Inflammatory macrophage treated with lipopolysaccharide for 4 hours (primary cell): ENCODE data around the gene AATF.

Experiments used
- DNase-seq: peaks from one replicate; pipeline ENCODE4 v3.0.0-alpha.2; 2020

Gene AATF

DNA sequence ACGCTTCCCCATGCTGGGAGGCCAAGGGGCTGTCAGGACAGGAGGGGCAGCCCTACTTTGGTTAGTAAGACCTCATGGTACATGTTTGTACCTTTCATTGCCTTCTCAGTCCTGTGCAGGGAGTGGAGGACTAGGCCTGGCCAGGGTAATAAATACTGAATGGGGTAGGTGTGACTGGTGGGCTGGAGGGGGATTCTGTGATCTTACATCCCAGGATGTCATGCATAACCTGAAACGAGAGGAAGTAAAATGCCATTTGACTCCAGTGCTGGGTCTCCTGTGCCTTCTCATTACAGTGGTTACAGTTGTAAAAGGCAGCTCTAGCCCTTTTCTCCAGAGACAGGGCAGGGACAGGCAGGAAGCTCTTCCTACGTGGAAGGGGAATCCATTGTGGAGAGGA is 138.2 kb downstream of the AATF start:
- no peak for DNase-seq

- no peak for DNase-seq
Observed at GRCh38 chr17:37087683-37088082, 138.9 kb downstream of the AATF start.

DNA sequence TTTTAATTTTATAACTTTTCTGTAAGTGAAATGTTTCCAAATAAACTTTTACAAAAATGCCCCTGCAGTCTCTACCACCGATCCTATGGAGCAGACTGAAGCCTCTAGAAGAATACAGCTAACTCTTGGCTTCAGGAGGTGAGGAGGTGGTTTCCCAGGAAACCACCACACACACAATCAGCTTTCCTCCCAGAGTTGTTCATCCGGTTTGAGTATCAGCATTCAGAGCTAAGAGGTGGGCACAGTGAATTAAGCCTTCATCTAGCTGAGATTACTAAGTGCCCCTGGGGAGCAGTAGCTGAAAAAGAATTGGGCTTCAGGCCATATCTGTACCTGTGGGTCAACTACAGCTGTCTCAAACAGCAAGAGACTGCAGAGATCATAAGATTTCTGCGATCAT is 139.7 kb downstream of the AATF start:
- no peak for DNase-seq

DNA sequence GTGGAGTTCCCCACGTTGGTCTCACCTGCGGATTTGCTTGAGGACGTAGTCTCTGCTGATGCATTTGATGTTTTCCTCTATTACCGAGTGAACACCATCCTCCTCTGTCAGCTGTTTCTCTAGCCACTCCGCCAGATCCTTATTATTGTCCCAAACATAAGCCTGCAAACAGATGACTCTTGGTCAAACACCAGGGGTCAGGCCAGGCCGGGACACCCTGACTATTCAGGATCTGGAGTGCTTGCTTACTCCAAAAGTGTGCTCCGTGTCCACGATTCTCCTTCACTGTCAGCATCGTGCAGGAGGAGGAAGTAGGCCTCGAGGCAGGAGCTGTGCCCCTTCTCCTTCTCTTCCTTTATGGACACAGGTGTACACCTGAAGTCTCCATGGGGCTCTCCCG is 140.2 kb downstream of the AATF start:
- no peak for DNase-seq

GRCh38 chr17:37089956-37090355 is 141.2 kb downstream of the AATF start:
- peak; percentile 60 for DNase-seq

DNA sequence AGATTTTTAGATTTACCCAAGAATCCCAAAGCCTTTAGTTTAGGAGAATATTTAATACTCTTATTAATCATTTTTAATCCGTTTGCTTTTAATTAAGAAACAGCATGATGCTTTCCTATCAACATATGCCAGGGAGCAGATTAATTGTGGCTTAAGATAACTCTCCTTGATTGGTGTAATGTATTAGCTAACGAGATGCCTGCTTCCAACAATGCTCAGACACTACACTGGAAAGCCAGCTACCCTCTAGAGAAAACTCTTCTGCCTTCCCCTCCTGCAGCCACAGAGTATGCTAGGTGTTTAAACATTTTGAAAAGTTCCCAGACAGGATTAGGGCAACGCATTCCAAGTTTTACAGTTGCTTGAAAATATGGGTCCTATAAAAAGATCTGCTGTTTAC is 142.2 kb downstream of the AATF start:
- no peak for DNase-seq

GRCh38 chr17:37092071-37092470 is 143.3 kb downstream of the AATF start:
- DNase-seq, result no peak

DNA sequence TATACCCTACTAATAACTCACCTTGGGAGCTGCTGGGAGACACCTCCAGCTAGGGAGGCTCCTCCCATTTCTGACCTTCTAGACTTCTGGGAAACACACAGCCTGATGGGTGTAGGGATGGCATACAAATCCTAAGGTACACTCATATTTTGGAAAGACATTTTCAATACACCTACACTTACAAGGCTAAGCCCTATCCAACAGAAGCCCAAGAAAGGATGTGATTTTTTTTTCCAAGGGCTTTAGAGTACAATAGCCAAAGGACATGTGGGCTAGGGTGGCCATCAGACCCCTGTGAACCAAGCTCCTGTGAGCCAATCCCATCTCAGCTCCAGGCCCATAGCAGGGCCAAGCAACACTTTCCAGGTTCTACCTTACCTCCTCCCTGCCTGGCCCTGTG is 143.9 kb downstream of the AATF start:
- no peak for DNase-seq

DNA sequence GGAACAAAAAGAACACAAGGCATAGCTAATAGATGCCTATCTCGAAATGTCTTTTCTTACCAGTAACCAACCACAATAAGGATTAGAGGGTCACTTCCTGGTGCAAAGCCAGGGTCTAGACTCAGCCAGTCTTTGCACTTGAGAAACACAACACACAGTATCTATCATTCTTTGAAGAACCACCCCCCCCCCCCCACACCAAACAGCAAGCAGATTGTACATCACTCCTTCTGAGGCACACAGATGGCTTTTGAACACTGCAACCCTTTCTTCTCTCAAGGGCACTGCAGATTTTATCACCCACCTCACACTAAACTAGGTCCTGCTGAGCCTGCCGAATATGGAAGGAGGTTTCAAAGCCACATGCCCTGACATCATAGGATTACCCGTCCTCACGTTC is 145.6 kb downstream of the AATF start:
- DNase-seq, result no peak

DNA sequence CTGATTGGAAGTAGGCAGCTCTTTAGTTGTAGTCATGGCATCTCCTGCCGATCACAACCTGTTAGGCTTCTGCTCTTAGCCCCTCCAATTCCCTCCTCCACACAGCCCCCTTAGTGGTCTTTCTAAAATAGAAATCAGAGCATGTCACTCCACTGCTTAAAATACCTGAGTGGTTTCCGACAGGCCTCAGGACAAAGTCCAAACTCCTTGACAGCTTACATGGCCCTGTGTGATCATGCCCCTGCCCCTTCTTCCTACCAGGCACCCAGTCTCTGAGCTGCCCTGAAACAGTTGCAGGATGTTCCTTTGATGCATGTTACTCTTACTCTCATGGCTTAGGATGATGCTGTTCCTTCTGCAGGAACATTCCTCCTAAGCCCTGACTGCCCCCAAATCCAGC is 147.3 kb downstream of the AATF start:
- no peak for DNase-seq

DNA sequence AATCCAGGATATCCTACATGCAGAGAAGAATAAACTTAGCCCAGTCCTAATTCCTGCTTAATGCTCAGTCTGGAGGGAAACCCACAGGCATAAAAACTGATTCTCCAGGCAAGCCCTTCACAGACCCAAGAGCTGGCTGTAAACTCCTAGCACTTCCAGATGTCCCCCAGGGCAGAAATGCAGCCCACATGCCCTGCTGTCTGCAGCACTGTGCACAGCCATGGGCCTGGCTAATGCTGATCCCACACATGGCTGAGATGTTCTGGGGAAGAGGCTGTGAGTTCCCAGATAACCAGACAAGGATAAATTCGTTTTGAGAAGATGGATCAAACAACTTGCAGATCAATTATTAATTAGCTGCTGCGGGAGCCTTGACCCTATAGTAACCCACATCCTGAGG is 148.4 kb downstream of the AATF start:
- DNase-seq, result no peak

DNA sequence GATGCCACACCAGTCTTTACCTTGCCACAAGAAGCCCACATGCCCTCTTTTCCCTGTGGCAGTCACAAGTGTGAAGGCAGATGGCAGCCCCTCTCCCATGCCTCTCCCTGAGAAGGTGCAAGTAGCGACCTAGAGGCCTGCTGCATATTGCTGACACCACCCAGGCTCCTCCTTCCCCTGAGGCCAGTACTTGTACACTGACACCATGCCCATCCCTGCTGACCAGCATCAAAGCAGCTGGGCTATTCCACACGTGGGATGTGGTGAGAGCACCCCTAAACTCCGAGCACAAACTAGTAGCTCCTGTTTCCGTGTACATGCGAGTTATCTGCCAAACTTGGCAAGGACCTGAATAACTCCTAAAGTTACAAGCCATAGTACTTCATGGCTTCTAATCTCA is 149.4 kb downstream of the AATF start:
- no peak for DNase-seq

DNA sequence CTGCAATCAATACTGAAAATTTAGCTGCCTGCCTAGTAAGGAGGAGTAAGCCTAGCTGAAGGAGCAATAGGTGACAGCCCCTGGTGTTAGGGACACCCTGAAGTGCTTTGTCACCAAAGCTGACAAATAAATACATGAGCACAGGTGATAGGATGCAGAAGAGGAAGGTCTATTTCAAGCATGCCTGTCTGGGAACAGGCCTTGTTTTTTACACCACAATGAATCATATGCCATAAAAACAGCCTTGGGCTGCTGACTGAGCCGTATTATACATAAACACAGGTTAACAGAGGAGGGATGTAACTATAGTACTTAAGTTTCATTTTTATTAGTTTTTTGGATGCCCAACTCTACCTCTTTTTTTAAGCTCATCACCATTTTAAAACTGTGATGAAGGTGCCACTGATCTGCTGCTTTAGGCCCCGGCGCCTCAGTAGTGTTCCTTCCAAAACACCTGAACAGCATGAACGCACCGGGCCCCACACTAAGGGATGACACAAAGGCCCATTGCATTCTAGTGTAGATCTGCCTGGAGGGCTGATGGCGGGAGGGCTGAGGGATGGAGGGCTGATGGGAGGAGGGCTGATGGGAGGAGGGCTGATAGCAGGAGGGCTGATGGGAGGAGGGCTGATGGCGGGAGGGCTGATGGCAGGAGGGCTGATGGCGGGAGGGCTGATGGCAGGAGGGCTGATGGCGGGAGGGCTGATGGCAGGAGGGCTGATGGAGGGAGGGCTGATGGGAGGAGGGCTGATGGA is 150.3 kb downstream of the AATF start:
- DNase-seq, result no peak

- peak; percentile 63 for DNase-seq
Observed at GRCh38 chr17:37100231-37100630, 151.5 kb downstream of the AATF start.

DNA sequence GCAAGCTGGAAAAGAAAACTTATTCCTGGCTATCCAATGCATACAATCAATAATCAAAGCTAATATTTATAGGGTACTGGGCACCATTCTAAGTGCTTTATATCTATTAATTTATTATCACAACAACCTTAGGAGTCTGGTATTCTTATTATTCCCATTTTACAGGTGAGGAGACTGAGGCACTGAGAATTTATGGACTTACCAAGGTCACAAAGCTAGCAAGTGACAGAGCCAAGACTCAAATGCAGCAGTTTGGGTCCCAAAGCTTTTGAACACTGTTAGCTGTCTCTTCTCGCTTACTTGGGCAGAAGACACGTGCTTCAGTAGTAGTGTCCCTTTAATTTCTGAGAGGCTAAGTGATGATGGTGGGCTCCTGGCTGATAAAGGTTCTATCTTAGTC is 152.6 kb downstream of the AATF start:
- no peak for DNase-seq

DNA sequence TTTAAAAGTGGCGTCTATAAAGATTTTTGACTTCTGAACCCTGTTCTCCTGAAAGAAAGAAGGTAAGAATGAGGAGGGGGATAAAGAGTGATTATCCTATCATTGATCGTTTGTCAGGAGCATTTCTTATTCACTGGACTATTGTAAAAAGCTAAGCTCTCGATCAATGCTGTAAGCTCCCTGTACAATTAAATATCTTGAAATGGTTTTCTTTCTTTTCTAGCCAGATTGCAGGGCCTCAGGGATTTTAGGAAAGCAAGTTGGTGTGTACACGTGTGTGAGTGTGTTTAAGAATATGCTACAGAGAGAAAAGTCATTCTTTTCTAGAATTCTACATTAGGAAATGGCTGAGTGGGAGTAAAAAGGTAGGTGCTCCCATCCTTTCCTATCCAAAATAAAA is 154.5 kb downstream of the AATF start:
- DNase-seq, result no peak

GRCh38 chr17:37106049-37106448 is 157.3 kb downstream of the AATF start:
- no peak for DNase-seq
